RWPE1 (cell line): Measurements from ENCODE around the gene SLC29A3.

Experiments used
- CTCF ChIA-PET: fragments of 350-600 bp; sonication (Branson Sonifier 250); formaldehyde crosslinking; extraction: SDS; loops from one replicate; lab custom pipeline; 2021; lab: Yijun Ruan, JAX
- POLR2A ChIA-PET: fragments of 400-600 bp; formaldehyde crosslinking; extraction: SDS; loops from one replicate; lab custom pipeline; 2020; ENCODE audit warnings: antibody characterized with exemption; ENCODE audit not compliant: low non-redundant PET; lab: Yijun Ruan, JAX
- DNase-seq: peaks from one replicate; pipeline ENCODE4 v3.0.0; 2012; ENCODE audit warnings: low spot score
- H3K27ac ChIP-seq: fragments of 450-650 bp; 2 replicates; pipeline ENCODE4 v1.5.1; 2017
- CTCF ChIP-seq: fragments of 450-650 bp; conservative IDR thresholded peaks from 2 replicates; pipeline ENCODE4 v1.5.1; 2017; ENCODE audit warnings: low read depth, mild to moderate bottlenecking

Gene SLC29A3

GRCh38 chr10:71365366-71365765 is 46.3 kb downstream of the SLC29A3 start:
- no peak for DNase-seq
- POLR2A ChIA-PET, result no interaction called here
- TF ChIP-seq CTCF, result no peak
- CTCF ChIA-PET, result interaction anchor here (0.6 to 6.0 kb wide), 5 partner anchors 15 to 431 kb away, joined by 3 to 23 read pairs (median 5); partner anchors contain the start of gene SLC29A3
- no peak overlapping the region for H3K27ac ChIP-seq

GRCh38 chr10:71366690-71367089 is 47.6 kb downstream of the SLC29A3 start:
- POLR2A ChIA-PET, result interaction anchor here (1.2 kb wide), 1 partner anchor 47 kb away, joined by 3 read pairs; no protein-coding TSS in a partner anchor
- H3K27ac ChIP-seq, result no peak overlapping the region
- CTCF ChIA-PET, result interaction anchor here (0.6 to 6.0 kb wide), 4 partner anchors 15 to 47 kb away, joined by 3 to 23 read pairs (median 6); partner anchors contain the start of gene SLC29A3
- no peak for TF ChIP-seq CTCF
- no peak for DNase-seq

GRCh38 chr10:71367271-71367670 is 48.2 kb downstream of the SLC29A3 start:
- ChIA-PET CTCF (interaction anchor here (0.5 to 6.0 kb wide), 4 partner anchors 18 to 227 kb away, joined by 3 to 23 read pairs (median 4); partner anchors contain the start of gene SLC29A3), POLR2A (interaction anchor here (1.2 kb wide), 1 partner anchor 48 kb away, joined by 3 read pairs; no protein-coding TSS in a partner anchor)
- H3K27ac ChIP-seq, result no peak overlapping the region
- TF ChIP-seq CTCF, result no peak
- no peak for DNase-seq

GRCh38 chr10:71368176-71368575 is 49.1 kb downstream of the SLC29A3 start:
- H3K27ac ChIP-seq, result no peak overlapping the region
- CTCF ChIA-PET, result interaction anchor here (0.6 to 6.0 kb wide), 5 partner anchors 41 to 1759 kb away, joined by 3 to 23 read pairs (median 4); partner anchors contain the start of gene SLC29A3
- no peak for DNase-seq
- TF ChIP-seq CTCF, result no peak
- POLR2A ChIA-PET, result no interaction called here

- no peak for DNase-seq
- H3K27ac ChIP-seq, result no peak overlapping the region
- POLR2A ChIA-PET, result no interaction called here
- CTCF ChIA-PET, result interaction anchor here (0.6 kb wide), 1 partner anchor 1759 kb away, joined by 3 read pairs; no protein-coding TSS in a partner anchor
- TF ChIP-seq CTCF, result no peak
Measured at GRCh38 chr10:71368643-71369042, 49.6 kb downstream of the SLC29A3 start.

GRCh38 chr10:71369602-71370001 is 50.5 kb downstream of the SLC29A3 start:
- POLR2A ChIA-PET, result no interaction called here
- CTCF ChIA-PET, result interaction anchor here (1.0 kb wide), 1 partner anchor 15 kb away, joined by 3 read pairs; no protein-coding TSS in a partner anchor
- TF ChIP-seq CTCF, result no peak
- H3K27ac ChIP-seq, result no peak overlapping the region
- no peak for DNase-seq
